ENCODE data around the gene LCN6.
"Not testable (repeated sequence)": the region's sequence is repeated elsewhere in the genome, so short reads cannot be mapped to it uniquely, and the experiment has no call there.

The LCN6 gene

GRCh38 chr9:136704741-136705140, 43.6 kb downstream of the LCN6 start:
- not testable (repeated sequence) for DNase-seq

DNA sequence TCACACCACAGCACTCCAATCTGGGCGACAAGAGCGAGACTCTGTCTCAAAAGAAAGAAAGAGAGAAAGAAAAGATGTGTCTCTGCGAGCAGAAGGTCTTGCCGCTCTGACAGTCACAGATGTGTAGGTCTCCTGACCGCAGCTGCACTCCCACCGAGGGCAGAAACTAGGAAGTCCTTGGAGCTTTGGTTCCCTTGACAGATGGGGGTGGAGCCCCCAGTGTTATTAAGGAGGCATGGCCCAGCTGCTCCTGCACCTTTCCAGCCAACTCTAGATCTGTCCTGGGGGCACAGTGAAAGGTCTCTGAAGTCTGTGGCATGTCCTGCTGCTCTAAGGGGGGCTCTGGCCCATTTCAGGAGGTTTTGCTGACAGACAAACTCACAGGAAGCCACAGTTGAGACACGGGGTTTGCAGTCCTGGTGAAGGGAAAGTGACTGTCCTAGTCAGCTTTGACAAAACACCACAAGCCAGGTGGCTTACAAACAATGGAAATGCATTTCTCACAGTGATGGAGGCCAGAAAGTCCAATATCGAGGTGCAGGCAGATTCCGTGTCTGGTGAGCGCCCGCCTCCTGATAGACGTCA, 45.0 kb downstream of the LCN6 start:
- DNase-seq: no peak

GRCh38 chr9:136701668-136702053, 46.7 kb downstream of the LCN6 start:
- DNase-seq: no peak

DNA sequence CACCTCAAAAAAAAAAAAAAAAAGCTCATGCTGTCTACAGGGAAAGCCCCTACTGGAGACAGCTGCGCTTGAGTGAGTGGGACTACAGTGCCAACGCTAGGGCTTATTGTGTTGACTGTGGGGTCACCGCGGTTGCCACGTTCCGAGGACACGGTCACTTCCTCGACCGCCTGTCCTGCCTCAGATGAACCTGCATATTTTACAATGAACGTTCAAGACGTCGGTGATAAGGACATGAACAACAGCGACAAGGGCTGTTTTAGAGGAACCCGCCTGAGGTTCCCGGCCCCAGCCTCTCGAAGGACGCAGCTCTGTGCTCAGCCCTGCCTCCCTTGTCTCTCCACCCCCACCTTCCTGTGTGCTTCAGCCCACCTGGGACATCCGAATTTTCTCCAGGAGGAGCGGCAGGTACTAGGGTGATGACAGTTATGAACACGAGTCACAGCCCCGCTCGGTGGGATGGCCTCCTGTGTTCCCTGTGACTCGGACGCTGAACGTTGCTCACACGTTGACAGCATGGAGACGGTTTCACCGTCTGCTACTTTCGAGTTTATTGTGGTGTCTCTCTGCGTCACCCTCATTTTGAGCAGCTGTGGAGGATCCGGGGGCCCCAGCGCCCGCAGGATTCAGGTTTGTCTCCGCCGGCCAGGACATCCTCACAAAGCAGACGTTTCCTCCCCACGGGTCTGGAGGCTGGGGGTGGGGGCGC, 47.2 kb downstream of the LCN6 start:
- no peak for DNase-seq

DNA sequence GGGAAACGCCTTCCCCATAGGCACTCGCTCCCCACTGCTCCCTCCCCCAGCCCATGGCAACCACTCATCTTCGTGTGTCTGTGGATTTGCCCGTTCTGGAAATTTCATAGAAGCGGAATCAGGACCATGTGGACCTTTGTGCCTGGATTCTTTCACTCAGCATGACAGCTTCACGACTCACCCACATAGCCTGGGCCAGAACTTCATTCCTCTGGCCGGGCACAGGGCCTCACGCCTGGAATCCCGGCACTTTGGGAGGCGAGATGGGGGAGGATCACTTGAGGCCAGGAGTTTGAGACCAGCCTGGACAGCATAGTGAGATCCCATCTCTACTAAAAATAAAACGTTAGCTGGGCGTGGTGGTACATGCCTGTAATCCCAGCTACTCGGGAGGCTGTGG, 48.0 kb downstream of the LCN6 start:
- DNase-seq: no peak

- DNase-seq: no peak
Measured at GRCh38 chr9:136698635-136699246, 49.6 kb downstream of the LCN6 start.

- no peak for DNase-seq
Measured at GRCh38 chr9:136697821-136698526, 50.4 kb downstream of the LCN6 start.

DNA sequence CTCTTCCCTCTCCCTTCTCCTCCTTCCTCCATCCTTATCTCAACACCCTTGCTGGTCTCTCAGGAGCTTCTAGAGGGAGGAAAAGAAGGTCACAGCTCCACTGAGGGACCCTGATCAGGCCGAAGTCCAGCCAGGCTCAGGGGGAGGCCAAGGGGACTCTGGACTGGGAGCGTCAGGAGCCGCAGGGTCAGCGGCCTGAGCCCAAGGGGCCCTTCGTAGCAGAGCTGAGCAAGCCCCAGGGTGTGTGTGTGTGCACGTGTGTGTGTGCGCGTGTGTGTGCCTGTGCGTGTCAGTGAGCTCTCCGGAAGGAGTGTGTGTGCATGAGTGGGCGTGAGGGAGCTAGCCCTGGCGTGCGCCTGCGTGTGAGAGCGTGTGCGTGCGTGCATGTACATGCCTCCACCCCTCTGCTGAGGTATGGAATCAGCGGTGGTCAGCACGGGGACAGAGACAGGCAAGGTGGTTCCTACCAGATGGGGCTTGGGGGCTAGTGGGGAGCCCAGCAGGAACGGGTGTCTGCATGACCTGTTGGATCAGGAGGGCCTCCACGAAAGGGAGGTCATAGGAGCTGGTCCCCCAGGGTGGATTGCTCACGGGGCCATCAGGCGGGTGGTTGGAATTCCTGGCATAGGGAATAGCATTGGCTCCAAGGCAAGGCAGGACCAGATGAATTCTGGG, 51.0 kb downstream of the LCN6 start:
- no peak for DNase-seq

DNA sequence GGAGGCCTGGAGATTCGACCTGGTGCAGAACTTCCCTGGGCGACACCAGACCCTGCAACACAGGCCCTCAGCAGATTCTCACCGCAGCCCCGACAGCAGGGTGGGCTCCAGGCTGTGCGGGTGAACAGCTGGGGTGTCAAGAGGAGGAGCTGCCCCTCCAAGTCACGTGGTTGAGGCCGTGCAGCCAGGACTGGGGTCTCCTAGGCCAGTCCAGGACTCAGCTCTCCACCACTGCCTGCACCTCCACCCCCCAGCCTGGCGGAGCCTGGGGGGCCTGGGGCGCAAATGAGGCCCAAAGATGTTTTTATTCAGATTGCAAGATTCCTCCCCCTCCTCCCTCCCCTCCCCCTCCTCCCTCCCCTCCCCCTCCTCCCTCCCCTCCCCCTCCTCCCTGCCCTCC, 51.8 kb downstream of the LCN6 start:
- DNase-seq: no peak

DNA sequence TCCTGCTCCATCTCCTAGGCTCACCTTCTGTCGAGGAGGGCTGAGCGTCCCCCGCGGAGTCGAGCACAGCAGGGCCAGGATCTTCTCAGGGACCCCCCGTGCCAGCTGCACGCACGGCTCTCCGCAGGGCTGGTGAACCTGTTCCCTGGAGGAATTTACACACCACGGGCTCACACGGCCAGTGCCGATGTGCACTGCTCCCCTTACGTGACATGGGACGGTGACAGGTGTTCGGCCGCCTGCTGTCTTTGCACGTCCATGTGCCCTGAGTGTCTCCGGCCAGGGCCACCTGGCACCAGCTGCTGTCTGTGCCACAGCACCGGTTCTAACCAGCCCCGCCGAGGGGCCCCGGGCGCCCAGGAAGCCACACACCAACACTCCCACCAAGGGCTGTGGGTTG, 52.4 kb downstream of the LCN6 start:
- peak; percentile 75 for DNase-seq

DNA sequence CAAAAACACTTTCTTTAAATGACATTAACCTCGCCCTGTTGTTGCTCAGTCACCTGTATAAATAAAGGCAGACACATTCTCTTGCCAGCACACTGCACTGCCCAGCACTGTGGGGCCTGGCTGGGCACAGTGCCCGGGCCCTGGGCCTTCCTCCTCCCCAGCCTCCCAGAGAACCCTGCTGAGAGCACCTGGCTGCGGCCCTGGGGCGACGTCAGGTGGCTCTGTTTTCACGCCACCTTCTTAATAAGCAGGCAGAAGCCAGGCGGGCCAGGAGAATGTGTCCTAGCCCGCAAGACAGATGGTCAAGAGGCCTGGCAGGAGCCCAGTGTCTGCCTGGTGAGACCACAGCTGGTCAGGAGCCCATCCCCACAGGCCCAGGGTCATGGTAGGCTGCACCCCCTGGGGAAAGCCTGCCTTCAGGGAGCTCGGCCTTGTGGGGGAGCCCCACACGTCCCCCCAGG, 52.9 kb downstream of the LCN6 start:
- DNase-seq: peak; percentile 83

GRCh38 chr9:136694872-136695247, 53.5 kb downstream of the LCN6 start:
- DNase-seq: no peak

- no peak for DNase-seq
Measured at GRCh38 chr9:136694163-136694871, 54.0 kb downstream of the LCN6 start.
